Left colon (tissue), 2 donors: ENCODE data around the gene AMBRA1. TPM values are rescaled to one million over a fixed set of nuclear protein-coding genes. Genes with fewer than 3 reads are reported as not detected.

ENCODE experiments used
- ATAC-seq: fragments of 200-7000 bp; cut with Tn5 transposase; one replicate; pipeline ENCODE4 v1.9.1; 2020; ENCODE audit warnings: mild to moderate bottlenecking, moderate library complexity
- DNase-seq, 2 donors: peaks; one replicate each; pipeline ENCODE4 v3.0.0-alpha.2; 2020
- intact Hi-C, 2 donors: fragments of 100-400 bp; cut with DNase I in 1 of 2; cut with micrococcal nuclease in 1 of 2; formaldehyde crosslinking; loops; one replicate each; pipeline versions ENCODE4 v1.11.2 to v1.14.0; 2022; cut with DNase I, micrococcal nuclease
- total RNA-seq, 2 donors: library from RNA; stranded (reverse); fragmentation: NEBNext Ultra II Directional; extraction: Animal tissue kit (Norgen Biotek cat#: 25700); gene quantifications; one replicate each; pipeline ENCODE4 v1.2.1, GENCODE V29; 2021
- donor health status: DM: no; HTN: no; CAD: no.
- donor health status: DM: yes; HTN: yes; CAD: no.

AMBRA1 gene
- total RNA-seq, 2 donors from 2014 or later: 39.4 to 40.1 TPM

DNA sequence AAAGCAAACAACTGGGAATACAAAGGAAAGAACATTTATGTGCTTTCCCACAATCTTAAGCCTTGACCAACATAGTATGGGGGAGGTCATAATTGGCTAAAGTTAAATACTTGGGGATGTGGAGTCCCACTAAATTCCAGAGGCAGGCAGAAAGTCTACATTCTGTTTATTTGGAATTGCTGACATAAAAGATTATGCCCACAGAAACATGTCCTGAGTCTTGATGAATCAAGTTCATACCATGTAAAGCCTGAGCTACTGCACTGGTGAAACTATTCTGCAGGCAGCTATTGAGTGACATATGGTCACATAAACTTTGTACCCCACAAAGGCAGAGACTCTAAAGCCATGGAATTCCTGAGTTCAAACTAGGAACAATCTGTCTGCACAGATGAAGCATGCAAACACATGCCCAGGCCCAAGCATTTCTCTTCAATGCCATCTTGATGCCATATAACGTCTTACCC lies 132.3 kb downstream of the AMBRA1 start:
- ATAC-seq: no peak
- intact Hi-C loops: no loop called here
- no peak for DNase-seq

DNA sequence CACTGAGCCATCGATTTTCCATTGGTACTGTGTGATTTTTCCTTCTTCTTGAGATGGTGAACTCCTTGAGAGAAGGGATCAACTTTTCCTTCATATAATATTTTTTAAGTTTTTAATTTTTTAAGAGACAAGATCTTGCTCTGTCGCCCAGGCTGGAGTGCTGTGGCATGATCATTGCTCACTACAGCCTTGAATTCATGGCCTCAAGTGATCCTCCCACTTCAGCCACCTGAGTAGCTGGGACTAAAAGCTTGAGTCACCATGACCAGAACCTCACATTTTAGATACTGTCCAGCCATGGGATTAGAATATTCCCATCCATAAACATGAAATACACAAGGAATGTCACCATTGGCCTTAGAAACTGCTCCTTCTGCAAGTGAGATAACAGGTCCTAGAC lies 135.3 kb downstream of the AMBRA1 start:
- ATAC-seq (no peak), DNase-seq (no peak)
- intact Hi-C loops: no loop called here

GRCh38 chr11:46457659-46458424 lies 136.0 kb downstream of the AMBRA1 start:
- ATAC-seq (no peak), DNase-seq (no peak)
- intact Hi-C loops: no loop called here

DNA sequence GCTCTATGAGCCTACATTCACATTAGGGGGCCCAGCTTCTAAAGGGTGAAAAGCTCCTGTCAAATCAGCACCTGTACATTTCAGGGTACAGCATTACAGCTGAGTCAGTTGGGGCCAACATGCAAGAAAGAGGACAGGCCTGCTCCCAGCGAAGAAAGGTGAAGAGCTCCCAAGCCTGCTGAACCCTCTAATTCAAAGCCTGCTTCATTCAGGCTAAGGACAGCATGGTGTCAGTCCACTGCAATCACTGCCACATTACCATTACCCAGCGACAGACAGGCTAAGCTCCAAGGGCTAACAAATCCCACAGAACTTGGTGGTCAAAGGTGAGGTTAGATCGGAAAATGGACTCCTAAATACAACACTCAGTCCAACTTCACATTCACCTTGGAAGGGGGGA lies 136.8 kb downstream of the AMBRA1 start:
- intact Hi-C loops: no loop called here
- ATAC-seq (no peak), DNase-seq (no peak)

- no peak for ATAC-seq
- intact Hi-C loops: no loop called here
These were observed 137.4 kb downstream of the AMBRA1 start for GRCh38 chr11:46456269-46457001.

DNA sequence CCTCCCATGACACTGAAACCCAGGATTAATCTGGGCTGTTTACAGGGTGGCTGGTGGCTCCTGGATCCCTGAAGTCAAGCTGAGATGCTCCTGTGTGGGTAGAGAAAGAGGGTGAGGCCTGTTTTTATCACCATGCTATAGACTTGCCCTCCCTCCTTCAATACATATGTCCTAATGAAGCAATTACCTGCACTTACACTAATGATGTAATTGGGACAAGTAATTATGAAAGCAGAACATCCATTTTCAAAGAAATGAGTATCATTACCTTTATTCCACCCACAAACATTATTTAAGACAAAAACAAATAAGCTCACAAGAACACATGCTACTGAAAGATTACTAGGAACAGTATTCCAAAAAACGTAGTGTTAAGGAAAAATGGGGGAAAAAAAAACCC lies 138.0 kb downstream of the AMBRA1 start:
- intact Hi-C loops: no loop called here
- DNase-seq: no peak
- no peak for ATAC-seq

More at GRCh38 chr11:46456269-46457001, 137.4 kb downstream of the AMBRA1 start:
- no peak for DNase-seq

GRCh38 chr11:46452918-46453517 lies 140.8 kb downstream of the AMBRA1 start:
- DNase-seq (no peak), ATAC-seq (no peak)
- intact Hi-C loops: no loop called here

DNA sequence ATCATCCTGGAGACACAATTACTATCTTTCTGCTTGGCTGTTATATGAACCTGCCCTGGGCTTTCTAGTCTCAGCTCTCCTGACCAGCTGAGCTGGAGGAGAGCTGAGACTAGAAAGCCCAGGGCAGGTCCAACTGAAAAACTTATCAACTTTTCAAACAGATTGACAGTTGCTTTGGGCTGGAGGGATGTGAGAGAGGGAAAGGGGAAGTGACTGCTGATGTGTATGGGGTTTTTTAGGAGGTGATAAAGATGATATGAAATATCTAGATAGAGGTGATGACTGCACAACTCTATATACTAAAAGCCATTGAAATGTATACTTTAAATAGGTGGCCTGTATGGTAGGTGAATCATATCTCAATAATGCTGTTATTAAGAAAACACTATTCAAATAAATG lies 142.1 kb downstream of the AMBRA1 start:
- no peak for ATAC-seq
- intact Hi-C loops: no loop called here
- DNase-seq: no peak

- intact Hi-C loops: no loop called here
- DNase-seq: no peak
- no peak for ATAC-seq
These were observed 142.9 kb downstream of the AMBRA1 start for GRCh38 chr11:46450846-46451477.

GRCh38 chr11:46447544-46447943 lies 146.3 kb downstream of the AMBRA1 start:
- ATAC-seq: no peak
- intact Hi-C loops: no loop called here
- no peak for DNase-seq

GRCh38 chr11:46445920-46446771 lies 147.7 kb downstream of the AMBRA1 start:
- DNase-seq (no peak), ATAC-seq (no peak)
- intact Hi-C loops: no loop called here

DNA sequence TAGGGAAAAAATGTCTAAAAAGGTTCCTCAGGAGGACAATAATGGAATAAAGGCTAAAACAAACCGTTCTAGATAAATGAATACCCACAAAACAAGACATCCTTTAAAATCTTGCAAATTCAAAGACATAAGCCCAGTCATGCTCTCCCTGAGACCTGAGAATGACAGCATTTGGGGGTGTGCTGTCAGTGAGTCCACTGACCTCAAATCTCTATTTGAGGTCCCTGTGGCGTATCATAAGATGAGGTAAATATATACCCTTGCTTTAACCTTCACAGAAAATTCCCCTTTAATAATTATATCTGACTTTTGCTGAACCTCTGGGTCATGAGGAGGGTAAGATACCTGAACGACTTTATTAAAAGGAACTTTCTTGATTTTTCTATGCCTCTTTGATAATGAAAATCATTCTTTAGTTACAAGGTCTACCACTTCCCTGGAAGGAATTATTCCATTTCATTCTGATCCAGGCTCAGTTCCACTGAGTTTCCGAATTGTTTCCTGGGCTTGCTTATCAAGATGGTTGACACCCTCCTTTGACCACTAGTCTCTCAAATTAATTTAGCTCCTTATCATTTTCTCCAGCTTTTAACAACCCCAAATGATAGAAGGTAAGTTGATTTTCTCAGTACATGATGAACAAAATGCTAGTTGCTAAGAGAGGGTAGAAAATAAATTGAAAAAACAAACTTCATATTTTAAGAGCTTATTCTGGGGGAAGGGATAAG lies 148.5 kb downstream of the AMBRA1 start:
- no peak for ATAC-seq
- no peak for DNase-seq
- intact Hi-C loops: no loop called here

DNA sequence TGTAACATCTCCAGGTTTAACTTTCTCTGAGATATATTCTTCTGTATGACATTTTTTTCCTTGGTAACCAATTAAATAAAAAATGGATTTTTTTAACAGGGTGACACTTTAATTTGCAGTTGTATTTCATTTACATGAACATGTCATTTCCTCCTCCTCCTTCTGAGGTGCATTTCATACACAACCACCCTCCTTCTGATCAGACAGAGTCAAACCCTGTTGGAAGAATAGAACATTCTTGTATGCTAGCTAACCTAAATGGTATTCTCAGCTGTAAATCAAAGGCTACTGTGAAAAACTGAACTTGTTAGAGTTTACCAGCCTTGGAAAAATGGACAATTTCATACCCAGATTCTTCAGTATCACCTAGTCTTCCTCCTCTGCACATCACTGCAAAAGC lies 149.5 kb downstream of the AMBRA1 start:
- no peak for DNase-seq
- intact Hi-C loops: no loop called here
- no peak for ATAC-seq

GRCh38 chr11:46438211-46438610 lies 155.6 kb downstream of the AMBRA1 start:
- DNase-seq: no peak

DNA sequence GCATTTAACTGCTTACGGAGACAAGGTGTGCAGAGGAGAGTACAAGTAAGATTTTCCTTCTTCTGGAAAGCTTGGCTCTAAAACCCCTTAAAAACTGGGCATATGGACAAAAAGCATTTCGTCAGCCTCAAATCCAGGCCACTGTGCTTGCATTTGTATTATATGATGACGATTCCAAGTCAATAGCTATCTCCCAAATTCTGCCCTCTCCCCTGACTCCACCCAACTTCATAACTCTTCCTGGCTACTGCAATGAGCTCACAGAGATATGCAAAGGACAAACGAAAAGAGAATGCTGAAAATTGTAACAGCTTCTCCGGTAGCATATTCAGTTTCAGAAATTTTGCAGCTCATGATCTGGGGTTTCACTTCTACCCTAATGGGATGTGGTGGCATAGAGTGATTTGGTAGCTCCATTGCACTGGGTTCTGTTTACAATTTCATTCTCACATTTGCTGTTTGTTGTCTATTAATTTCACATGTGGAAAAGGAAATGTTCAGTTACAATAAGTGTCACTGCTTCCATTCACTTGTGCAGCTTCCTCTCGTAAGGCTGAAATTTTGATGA lies 156.6 kb downstream of the AMBRA1 start:
- ATAC-seq (no peak), DNase-seq (no peak)
- intact Hi-C loops: no loop called here

More at GRCh38 chr11:46438211-46438610, 155.6 kb downstream of the AMBRA1 start:
- intact Hi-C loops: no loop called here
- peak; percentile 51 for ATAC-seq

DNA sequence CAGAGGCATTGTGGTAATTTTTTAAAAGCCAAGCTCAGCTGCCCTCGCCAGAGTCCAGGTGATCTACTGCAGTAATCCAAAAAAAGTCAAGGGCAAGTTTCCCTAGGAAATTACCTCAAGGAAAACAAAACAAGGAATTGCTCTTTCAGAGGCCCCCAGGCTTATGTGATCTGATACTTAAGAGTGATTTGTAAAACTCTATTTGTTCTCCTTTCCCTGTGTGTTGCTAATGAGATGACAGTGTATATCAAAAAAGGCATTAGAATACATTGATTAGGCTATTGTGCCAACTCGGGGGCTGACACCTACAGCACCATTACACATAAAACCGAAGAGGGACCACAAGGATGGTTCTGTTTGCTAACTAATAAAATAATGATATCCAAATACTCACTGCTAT lies 157.7 kb downstream of the AMBRA1 start:
- ATAC-seq (no peak), DNase-seq (no peak)
- intact Hi-C loops: no loop called here

- intact Hi-C loops: no loop called here
- DNase-seq (no peak), ATAC-seq (no peak)
These were observed 158.1 kb downstream of the AMBRA1 start for GRCh38 chr11:46435679-46436078.

- no peak for ATAC-seq
- no peak for DNase-seq
- intact Hi-C loops: no loop called here
These were observed 162.6 kb downstream of the AMBRA1 start for GRCh38 chr11:46431211-46431610.
